Measurements from ENCODE around the gene PITPNM3.

- TF ChIP-seq, protein P1, sequence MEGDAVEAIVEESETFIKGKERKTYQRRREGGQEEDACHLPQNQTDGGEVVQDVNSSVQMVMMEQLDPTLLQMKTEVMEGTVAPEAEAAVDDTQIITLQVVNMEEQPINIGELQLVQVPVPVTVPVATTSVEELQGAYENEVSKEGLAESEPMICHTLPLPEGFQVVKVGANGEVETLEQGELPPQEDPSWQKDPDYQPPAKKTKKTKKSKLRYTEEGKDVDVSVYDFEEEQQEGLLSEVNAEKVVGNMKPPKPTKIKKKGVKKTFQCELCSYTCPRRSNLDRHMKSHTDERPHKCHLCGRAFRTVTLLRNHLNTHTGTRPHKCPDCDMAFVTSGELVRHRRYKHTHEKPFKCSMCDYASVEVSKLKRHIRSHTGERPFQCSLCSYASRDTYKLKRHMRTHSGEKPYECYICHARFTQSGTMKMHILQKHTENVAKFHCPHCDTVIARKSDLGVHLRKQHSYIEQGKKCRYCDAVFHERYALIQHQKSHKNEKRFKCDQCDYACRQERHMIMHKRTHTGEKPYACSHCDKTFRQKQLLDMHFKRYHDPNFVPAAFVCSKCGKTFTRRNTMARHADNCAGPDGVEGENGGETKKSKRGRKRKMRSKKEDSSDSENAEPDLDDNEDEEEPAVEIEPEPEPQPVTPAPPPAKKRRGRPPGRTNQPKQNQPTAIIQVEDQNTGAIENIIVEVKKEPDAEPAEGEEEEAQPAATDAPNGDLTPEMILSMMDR (IDR thresholded peaks at IDR 0.05; ENCODE audit: poor library complexity), result no peak
- TF ChIP-seq EZH2 (IDR thresholded peaks at IDR 0.05; ENCODE audit: borderline replicate concordance), result no peak
Measured at GRCh38 chr17:6468051-6468790, 88.1 kb downstream of the PITPNM3 start.

Measured in hepatocyte (in vitro differentiated cells).